ENCODE data around the gene SERPINB6.

The SERPINB6 gene

DNA sequence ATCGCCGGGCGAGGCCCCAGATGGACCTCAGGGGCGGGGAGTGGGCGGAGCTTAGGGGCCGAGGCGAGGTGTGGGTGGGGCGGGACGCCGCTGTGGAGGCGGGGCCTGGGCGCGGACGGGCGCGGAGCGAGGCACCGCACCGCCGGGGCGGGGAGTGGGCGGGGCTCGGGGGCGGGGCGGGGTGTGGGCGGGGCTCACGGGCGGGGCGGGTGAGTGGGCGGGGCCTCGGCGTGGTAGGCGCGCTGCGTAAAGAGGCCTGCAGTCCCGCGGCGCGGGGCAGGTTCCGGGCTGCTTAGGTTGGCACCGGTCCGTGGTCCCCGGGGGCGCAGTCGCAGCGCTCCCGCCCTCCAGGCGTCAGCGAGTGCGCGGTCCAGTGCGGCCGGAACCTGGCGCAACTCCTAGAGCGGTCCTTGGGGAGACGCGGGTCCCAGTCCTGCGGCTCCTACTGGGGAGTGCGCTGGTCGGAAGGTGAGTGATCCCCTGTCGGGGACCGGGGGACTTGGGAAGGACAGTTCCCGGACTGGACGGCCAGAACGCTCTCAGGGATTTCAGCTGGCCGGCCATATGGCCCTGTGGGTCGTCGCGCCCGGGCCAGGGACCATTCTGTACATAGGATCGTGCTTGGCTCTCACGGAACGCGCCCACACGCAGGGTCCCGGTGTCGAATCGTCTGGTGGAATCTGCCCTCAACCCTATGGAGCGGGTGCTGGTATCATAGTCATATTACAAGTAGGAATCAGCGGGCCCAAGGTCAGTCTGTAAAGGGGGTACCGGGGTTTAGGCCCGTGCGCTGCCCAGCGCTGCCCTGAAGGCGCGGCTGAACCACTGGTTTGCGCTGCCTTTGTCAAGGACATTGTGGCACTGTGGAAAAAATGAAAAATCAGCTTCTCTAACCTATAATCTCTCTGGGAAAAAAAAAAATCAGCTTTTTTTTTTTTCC lies 28.5 kb upstream of the SERPINB6 start, which contains the start of gene NQO2:
TSS of gene NQO2 (plus strand) at position 277 of the 940 bp plus-strand sequence. CDS start 6,659 bp downstream, outside the sequence.
- peak; percentile 90 for DNase-seq (ENCODE audit: low spot score)

DNA sequence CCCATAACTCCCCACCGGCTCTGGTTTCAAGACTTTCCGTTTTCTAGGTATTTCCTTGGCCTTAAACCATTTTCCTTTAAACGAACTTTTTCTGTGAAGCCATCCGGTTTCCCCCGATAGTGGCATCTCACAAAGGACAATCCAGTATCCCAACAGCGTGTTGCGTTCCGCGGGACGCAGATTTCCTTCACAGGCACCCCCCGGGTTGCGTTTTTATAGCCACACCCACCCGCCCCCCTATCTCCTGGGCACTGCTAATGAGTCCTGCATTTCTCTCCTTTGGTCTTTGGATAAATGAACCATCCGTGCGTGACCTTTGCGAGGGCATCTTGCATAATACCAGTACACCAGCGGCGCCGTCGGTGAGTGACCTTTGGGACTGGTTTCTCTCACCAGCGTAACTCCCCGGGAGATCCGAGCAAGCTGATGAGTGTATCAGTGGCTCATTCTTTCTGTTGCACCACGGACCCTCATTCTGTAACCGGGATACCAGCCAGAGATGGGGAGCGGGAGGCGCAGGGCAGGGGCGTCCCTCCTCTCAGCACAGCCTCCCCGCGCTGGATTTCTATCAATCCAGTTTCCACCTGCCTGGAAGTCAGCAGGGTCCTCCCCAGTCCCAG lies 27.7 kb upstream of the SERPINB6 start:
- no peak for DNase-seq (ENCODE audit: low spot score)

DNA sequence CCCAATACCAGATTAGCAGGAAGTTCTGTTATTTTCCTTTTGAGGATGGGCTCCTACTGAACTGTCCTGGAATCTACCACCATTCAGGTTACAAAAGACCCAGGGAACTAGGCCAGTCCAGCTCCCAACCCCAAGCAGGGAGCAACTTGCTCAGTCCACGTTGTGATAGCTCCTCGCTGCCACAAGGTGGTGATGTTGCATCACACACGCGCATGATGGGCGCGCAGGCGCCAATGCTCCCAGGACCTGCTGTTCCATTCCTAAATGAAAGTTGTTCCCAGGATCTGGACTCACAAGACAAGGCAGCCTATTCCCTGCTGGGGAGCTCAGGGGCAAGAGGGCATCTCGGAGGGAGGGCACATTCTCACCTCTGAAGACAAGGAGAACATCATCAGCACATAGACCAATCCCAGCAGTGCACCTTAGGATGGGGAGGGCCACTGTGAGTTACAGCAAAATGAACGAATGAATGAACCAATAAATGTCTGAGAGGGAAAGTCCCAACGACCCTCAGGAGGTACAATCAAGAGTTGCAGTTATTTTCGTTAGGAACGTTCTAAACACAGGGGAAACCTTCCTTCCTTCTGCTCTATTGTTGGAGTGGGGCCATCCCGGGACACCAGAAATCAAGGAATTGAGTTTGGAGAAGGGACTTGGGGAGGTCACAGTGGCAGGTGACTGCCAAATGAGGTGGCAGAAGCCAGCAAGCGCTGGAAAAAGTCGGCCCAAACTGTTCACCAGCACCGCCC lies 27.1 kb upstream of the SERPINB6 start:
- peak; percentile 52 for DNase-seq (ENCODE audit: low spot score)

DNA sequence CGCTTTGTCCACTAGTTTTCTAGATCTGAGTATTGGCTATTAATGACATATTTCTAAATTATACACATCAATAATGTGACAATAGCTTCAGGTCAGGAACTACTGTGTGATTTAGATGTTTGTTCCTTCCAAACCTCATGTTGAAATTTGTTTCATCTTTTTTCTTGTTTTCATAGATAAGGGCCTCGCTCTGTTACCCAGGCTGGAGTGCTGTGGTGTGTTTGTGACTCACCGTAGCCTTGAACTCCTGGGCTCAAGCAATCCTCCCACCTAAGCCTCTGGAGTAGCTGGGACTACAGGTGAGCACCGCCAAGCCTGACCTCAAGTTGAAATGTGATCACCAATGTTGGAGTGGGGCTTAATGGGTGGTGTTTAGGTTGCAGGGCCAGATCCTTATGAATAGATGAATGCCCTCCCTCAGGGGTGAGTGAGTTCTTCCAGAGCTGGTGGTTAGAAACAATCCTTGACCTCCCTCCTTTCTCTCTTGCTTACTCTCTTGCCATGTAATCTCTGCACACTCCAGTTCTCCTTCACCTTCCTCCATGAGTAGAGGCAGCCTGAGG lies 22.5 kb upstream of the SERPINB6 start:
- no peak for DNase-seq (ENCODE audit: low spot score)

DNA sequence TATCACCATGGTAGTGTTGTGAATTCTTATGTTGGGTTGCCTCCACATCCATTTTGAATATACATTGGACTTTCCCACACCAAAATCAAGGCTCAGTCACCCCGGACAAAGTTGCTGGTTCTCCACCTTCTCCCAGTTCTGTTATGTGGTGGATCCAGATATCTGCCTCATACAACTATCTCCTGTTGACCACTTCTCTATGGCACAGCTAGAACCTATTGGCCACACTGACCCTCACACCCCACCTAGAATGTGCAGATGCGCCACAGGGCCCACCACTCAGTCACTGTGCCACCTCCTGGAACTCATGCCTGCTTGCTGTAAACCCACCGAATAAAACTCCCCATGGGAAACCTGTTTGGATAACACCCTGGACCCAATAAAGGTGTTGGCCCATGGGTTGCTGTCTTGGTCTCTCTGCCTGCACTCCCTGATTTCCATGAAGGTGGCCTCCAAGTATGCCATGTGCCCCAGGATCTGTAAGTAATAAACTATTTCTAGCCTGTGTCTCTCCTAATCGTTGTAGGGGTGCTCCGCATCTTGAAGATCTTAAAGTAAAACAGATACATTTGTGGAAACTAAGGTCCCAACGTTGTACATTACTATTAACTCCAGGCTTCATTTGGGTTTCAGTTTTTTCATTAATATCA lies 21.1 kb upstream of the SERPINB6 start:
- DNase-seq (ENCODE audit: low spot score), result no peak

DNA sequence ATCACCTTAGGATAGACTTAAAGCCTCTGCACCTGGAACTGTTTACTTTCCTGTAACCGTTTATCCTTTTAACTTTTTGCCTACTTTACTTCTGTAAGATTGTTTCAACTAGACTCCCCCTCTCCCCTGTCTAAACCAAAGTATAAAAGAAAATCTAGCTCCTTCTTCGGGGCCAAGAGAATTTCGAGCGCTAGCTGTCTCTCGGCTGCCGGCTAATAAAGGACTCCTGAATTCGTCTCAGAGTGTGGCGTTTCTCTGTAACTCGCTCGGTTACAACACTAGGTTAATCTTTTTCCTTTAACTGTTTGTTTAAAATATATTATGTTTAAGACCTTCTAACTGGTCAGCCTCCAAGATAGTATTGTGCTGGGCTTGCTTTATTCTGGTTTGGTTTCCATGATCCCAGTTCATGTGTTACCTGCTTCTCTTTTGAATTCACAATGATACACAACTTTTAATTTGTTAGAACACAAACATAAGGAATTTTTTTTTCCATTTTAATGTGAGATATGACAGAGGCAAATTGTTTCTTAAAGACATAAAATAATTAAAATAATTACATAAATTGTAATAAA lies 19.7 kb upstream of the SERPINB6 start:
- no peak for DNase-seq (ENCODE audit: low spot score)

DNA sequence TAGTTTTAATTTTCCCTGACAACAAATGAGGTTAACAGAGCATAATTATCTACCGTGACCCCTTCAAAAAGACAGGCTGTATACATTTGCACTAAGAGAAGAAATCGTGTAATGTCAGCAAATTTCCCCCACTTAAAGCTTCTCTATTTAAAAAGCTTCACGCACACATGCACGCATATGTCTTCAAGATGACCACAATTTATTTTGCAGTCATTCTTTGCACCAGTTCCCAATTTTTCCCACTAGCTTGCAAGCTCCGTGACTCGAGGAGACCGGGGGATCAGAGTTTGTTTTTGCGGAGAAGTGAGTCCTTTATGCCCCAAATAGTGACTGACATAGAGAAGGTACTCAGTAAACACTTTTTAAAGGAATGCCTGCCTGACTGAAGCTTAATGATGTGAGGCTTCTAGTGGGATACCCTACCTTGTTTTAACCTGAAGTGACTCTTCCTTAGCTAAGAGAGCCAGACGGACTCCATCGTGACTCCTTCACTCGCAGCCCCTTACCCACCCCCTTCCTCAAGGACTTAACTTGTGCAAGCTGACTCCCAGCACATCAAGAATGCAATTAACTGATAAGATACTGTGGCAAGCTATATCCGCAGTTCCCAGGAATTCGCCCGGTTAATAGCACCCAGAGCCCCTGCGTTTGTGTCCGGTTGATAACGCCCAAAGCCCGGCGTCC lies 19.0 kb upstream of the SERPINB6 start:
- peak; percentile 26 for DNase-seq (ENCODE audit: low spot score)

DNA sequence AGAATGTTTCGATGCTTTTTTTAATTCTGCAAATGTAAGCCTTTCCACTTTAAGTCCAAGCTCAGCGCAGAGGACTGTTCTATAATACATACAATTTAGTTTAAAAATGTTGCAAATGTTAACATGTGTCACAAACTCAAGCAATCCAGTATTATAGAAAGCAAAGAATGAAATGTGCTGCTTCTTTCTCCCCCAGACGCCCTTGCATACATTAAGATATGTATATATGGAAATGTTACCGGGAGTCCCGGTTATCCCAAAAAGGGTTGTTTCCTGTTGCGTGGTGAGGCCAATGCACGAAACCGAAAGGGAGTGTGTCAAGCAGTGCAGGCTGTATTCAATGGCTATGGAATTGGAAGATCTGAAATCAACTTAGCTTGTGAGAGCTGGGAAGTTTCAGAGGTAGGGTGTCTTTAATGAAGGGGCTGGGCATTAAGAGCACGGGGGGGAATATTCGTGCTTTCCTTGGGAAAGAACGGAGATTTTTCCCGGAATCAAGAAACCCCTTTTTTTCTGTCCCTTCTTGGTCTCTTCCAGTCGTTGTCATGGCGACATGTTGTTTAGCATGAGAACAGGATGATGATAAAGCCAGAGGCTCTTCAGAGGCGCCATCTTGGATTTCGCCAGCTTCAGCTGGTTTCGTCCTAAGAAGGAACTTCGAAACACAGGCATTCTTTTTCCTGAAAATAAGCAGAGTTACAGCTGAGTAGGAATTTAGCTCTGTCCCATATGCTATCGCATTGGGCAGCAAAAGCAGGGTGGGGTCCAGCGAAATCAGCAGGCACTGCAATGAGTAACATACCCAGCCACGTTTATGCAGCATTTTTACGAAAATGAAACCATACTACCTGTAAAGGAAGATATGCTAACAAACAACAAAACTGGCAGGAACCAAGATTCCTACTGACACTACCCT lies 18.2 kb upstream of the SERPINB6 start:
- peak; percentile 93 for DNase-seq (ENCODE audit: low spot score)

DNA sequence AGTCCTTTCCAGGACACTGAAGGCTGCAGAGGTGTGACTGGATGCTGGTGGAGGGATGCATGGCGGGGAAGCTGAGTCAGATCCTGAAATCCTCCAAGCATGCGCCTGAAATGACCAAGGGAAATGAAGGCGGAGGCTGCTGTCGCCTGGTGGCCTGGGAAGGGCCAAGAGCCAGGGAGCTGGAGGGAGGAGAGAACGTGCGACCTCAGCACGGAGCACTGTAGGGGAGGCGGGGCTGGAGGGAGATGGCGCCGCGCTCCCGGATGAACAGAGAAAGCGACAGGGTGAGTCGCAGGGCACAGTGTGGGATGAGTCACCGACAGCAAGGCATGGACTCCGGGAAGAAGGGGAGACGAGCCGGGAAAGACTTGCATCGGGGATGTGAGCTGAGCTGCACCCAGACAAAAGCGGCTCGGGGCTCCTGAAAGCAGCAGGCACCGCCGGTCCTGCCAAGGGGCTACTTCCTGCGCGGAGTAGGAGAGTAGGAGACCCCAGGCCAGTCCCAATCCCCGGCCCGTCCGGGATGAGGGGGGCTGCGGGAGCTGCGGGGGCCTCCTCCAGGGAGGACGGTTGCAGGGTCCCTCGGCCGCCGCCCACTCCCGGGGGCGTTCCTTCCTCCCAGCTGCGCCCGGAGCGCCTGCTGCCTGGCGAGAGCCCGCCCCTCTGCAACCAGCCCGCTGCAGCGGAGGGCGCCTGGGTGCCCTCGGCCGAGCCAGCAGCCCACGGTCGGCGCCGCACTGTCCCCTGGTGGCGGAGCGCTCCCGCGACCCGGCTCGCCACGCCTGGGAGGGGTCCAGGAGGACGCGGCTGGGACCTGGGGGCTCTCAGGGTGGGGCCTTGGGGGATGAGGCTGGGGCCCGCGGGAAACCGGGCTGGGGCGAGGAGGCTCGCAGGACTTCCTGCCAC lies 17.3 kb upstream of the SERPINB6 start:
- DNase-seq (ENCODE audit: low spot score), result peak; percentile 82

DNA sequence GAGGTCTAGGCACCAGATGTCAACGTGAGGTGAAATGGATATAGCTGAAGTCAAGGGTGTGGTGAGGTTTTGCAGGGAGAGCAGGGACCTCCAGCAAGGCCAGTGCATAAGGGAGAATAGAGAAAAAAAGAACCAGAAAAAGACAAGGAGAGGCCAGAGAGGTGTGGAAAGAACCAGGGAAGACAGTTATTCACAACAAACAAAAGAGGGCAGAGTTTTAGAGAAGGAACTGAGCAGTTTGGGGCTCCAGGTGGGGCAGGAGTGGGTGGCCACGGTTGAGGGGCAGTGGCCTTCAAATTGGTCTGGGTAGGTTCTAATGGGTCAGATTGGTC lies 16.7 kb upstream of the SERPINB6 start:
- DNase-seq (ENCODE audit: low spot score), result no peak

DNA sequence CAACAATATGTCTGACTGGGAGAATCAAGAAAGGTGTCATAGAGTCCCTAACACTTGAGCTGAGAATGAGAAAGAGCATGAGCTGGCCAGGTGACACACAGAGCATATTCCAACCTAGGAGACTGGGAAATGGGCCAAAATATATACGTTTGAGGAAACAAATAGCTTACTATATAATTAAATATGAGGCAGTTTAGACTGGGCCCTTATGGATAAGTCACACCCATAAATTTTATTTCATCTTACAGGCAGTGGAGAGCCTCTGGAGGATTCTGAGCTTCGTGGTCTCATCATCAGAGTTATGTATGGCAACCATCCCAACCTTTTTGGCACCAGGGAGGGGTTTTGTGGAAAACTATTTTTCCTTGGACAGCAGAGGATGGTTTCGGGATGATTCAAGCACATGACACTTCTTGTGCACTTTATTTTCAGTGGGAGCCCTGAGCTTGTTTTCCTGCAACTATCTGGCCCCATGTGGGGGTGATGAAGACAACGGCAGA lies 15.4 kb upstream of the SERPINB6 start:
- no peak for DNase-seq (ENCODE audit: low spot score)

DNA sequence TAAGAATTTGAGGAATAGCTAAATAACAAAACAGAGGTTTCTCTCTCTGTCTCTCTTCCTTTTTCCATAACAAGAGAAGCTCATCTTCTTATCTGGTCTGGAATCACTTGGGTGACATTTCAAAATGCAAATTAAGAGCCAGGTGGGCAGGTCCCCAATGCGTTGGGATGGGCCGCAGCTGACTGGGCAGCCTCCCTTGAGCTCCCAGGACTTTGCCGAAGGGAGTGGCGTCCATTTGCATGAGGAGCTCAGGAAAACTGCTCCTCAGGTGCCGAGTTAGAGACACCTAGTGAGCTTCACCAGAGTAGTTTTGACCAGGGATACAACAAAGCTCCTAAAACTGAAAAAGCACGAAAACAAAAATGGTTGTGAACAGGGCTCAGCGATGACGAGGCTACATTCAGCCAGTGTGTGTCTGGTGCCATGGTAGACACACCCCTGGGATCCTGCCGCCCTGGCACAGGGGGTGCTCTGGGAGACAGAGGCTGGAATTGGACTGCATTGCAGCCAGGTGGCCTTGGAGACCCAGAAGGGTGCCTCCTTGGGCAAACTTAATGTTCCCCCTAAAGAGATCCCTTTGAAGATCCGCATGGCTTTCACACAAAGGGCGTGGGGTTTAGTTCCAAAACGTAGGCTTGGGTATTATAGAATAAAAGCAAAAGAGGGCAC lies 13.5 kb upstream of the SERPINB6 start:
- DNase-seq (ENCODE audit: low spot score), result no peak

DNA sequence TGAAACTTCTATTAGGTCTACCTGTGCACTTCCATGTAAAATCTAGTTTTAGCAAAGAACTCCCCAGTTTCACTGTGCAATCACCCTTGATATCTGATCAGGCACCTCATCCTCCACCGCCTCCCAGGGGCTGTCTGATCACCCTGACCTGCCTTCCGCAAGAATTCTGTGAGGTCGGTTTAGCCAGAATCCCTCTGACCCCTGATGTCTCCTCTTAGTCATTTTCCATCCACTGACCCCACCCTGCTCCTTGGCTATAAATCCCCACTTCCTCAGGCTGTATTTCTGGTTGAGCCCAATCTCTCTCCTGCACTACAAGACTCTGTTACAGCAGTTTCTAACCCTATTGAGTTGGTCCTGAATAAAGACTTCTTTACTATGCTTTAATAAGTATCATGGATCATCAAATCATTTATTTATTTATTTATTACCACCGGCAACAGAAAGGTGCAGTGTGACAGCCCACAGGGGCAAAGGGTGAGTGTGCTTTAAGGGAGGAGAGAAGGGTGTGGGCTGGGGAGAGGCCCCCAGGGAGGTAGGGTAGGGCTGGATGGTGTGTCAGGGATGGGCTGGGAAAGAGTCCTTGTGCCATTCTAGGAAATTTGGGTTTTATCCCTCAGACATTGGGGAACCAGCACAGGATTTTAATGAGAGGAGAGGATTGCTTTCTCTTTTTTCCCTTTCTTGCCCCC lies 11.2 kb upstream of the SERPINB6 start:
- no peak for DNase-seq (ENCODE audit: low spot score)

DNA sequence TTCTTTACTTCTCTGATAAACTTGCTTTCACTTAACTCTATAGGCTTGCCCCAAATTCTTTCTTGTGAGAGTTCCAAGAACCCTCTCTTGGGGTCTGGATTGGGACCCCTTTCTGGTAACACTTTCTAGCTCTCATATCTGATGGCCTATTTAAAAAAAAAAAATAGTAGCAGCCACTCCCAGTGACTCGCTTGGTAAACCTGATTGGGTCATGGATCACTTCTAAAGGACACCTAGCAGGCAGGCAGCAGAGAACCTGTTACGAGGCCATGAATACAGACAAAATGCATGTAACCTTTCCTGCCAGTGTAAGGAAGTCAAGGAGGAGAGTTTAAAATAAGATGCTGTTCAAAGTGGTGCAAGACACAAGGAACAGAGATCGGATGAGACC lies 9.1 kb upstream of the SERPINB6 start:
- no peak for DNase-seq (ENCODE audit: low spot score)

DNA sequence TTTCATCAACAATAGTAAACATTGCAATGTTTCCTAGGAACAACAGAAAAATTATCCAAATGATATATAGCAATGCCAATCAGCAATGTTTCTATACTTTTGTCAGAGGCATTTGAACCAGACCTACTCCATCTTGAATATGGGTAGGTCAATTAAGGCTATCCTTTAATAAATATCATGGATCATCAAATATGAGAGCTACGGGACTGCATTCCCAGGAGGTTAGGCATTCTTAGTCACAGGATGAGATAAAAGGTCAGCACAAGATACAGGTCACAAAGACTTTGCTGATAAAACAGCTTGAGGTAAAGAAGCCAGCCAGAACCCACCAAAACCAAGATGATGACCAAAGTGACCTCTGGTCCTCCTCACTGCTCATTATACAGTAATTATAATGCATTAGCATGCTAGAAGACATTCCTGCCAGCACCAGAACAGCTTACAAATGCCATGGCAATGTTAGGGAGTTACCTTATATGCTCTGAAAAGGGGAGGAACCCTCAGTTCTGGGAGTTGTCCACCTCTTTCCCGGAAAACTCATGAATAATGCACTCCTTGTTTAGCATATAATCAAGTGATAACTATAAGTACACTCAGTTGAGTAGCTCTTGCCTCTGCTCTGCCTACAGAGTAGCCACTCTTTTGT lies 8.6 kb upstream of the SERPINB6 start:
- DNase-seq (ENCODE audit: low spot score), result no peak

DNA sequence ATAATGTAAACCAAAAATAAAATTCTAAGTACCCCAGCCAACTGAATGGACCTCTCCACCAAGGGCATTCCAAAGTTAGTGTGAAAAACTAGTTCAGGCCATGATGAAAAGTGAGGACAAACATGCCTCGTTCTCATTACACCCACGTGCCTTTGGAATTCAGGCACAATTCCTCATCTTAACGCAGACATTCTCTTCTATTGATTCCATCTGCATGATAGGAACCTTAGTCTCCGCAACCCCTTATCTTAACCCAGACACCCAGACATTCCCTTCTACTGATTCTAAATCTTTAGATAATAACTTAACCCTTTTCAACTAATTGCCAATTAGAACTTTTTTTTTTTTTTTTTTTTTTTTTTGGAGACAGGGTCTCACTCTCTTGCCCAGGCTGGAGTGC lies 7.6 kb upstream of the SERPINB6 start:
- no peak for DNase-seq (ENCODE audit: low spot score)
